LNCaP clone FGC (cell line): ENCODE data around the gene ADARB1.
A peak's percentile ranks its signal among the peaks of the same experiment; 100 is the strongest.

Experiments
- DNase-seq: peaks from one replicate; pipeline ENCODE4 v3.0.0-alpha.2; 2011; ENCODE audit warnings: low read depth
- H3K4me3 ChIP-seq: 2 replicates; pipeline ENCODE4 v1.5.1; 2011; ENCODE audit warnings: mild to moderate bottlenecking, low read depth, low read length, control low read depth
- TF ChIP-seq, protein P1 (sequence below): IDR thresholded peaks from 2 replicates; pipeline ENCODE4 v1.5.1; 2012; ENCODE audit warnings: mild to moderate bottlenecking; ENCODE audit not compliant: control insufficient read depth, insufficient read depth; ENCODE audit errors: extremely low read depth

The ADARB1 gene

DNA sequence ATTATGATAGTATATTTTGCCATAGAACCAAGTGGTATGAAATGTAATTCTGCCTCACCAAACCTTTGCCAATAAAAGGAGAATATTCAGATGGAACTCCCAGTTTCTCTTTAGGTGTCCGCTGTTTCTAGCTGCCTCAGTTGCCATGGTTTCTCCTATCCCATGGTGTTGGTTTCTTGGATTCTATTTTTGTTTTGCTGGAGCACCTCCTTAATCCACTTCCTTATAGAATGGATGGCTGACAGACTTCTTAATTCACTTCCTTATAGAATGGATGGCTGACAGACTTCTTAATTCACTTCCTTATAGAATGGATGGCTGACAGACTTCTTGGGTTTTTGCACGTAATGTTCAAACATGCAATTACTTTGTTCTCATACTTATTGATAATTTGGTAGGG is 43.7 kb downstream of the ADARB1 start:
- no peak for DNase-seq
- H3K4me3 ChIP-seq: no peak overlapping the region
- TF ChIP-seq, protein P1, sequence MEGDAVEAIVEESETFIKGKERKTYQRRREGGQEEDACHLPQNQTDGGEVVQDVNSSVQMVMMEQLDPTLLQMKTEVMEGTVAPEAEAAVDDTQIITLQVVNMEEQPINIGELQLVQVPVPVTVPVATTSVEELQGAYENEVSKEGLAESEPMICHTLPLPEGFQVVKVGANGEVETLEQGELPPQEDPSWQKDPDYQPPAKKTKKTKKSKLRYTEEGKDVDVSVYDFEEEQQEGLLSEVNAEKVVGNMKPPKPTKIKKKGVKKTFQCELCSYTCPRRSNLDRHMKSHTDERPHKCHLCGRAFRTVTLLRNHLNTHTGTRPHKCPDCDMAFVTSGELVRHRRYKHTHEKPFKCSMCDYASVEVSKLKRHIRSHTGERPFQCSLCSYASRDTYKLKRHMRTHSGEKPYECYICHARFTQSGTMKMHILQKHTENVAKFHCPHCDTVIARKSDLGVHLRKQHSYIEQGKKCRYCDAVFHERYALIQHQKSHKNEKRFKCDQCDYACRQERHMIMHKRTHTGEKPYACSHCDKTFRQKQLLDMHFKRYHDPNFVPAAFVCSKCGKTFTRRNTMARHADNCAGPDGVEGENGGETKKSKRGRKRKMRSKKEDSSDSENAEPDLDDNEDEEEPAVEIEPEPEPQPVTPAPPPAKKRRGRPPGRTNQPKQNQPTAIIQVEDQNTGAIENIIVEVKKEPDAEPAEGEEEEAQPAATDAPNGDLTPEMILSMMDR: no peak

DNA sequence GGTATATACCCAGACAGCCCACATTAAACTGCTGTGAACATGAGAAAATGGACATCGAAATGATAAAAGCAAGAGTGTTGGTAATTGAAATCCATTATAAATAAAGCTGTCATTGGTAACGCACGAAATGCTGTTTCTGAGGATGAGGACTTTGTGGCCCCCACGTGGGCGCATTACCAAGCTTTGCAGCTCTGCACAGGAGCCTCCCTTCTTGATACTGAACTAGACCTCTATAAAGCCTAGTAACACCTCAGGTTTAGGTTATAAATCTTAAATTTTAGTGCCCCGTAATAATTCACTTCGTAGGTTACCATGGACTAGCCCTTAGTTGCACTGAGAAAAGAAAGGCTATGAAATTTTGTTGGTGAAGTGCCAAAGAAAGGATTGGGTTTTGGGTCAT is 45.4 kb downstream of the ADARB1 start:
- TF ChIP-seq, protein P1: no peak
- H3K4me3 ChIP-seq: no peak overlapping the region
- DNase-seq: no peak

DNA sequence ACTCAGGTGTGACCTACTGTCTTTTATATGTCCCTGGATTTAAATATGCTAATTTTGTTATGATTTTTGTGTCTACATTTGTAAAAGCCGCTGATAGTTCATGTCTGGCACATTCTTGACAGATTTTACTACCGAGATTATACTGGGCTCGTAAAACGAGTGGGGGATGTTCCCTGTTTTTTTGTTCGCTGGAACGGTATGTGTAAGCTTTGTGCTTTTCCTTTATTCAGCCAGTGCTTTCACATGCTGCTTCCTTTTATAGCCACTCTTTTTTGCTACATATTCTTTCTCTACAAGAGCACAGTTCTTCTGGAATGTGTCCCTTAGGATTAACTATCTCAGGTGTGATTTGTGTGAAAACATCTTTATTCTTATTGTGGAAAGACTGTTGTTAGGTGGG is 46.6 kb downstream of the ADARB1 start:
- peak overlapping the region; percentile 41 for H3K4me3 ChIP-seq
- TF ChIP-seq, protein P1: no peak
- peak; percentile 65 for DNase-seq

DNA sequence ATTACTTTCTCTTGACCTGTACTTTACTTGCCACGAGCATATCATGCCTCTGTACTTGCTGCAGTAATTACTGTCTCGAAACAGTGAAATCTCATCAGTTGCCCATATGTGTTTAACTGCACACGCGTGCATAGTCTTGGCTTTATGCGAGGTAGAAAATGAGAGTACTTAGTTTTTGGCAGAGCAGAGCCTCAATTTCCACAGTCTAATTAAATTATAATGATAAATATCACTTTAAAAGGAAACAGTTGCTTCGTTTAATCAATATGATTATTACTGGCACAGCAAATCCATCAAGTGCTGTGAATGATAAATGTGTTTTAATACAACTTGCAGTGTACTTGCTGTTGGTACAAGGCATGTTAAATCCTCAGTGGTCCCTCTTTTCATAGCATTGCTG is 47.6 kb downstream of the ADARB1 start:
- DNase-seq: no peak
- no peak overlapping the region for H3K4me3 ChIP-seq
- TF ChIP-seq, protein P1: no peak

DNA sequence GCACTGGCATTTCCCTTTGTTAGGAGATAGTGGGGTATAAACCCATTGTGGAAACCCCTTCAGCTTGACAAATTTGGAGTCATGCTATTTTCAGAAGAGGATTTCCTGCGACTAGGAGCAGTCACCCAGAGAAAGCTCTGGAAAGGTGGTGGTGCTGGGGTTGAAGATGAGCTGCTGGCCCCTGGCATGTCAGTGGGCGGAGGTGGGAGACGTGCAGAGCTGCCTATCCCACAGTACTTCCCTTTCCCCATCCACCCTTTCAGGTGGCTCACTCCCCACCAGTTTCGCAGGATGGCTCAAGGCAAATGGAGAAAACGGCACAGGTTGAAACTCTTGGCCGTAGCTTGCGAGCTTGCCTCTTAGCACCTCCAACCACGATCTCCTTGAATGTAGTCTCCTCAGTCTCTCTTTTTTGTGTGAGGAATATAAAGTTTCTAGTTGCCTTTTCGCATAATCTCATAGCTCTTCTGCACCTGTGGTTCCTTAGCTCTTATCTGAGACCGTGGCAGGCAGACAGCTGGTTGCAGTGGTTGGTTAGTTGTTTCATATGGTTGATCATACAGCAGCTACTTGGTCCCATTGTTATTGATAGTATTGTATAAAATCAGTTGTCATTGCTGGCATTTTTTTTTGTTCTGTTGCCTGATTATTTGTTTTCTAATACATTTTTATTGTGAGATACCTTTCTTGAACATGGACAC is 48.2 kb downstream of the ADARB1 start:
- H3K4me3 ChIP-seq: no peak overlapping the region
- TF ChIP-seq, protein P1: no peak
- no peak for DNase-seq

DNA sequence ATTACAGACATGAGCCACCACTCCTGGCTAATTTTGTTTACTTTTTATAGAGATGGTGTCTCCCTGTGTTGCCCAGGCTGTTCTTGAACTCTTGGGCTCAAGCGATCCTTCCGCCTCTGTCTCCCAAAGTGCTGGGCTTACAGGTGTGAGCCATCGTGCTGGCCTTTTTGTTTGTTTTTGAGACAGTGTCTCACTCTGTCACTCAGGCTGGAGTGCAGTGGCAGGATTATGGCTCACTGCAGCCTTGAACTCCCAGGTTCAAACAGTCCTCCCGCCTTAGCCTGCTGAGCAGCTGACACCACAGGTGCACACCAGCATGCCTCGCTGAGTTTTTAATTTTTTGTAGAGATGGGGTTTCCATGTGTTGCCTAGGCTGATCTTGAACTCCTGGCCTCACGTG is 49.1 kb downstream of the ADARB1 start:
- H3K4me3 ChIP-seq: no peak overlapping the region
- no peak for DNase-seq
- TF ChIP-seq, protein P1: no peak

DNA sequence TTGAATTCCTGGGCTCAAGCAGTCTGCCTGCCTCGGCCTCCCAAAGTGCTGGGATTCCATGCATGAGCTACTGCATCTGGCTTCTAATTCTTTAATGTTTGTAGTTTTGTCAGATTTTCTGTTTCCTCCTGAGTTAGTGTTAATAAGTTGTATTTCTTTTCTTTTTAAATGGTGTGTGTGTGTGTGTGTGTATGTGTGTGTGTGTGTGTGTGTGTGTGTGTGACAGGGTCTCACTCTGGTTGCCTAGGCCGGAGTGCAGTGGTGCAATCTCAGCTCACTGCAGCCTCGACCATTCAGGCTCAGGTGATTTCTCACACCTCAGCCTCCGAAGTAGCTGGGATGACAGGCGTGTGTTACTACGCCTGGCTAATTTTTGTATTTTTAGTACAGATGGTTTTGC is 50.2 kb downstream of the ADARB1 start:
- TF ChIP-seq, protein P1: no peak
- no peak for DNase-seq
- H3K4me3 ChIP-seq: no peak overlapping the region
